ENCODE results near the gene CTSA.
"Not testable (repeated sequence)": the region's sequence is repeated elsewhere in the genome, so short reads cannot be mapped to it uniquely, and the experiment has no call there.

Gene CTSA

DNA sequence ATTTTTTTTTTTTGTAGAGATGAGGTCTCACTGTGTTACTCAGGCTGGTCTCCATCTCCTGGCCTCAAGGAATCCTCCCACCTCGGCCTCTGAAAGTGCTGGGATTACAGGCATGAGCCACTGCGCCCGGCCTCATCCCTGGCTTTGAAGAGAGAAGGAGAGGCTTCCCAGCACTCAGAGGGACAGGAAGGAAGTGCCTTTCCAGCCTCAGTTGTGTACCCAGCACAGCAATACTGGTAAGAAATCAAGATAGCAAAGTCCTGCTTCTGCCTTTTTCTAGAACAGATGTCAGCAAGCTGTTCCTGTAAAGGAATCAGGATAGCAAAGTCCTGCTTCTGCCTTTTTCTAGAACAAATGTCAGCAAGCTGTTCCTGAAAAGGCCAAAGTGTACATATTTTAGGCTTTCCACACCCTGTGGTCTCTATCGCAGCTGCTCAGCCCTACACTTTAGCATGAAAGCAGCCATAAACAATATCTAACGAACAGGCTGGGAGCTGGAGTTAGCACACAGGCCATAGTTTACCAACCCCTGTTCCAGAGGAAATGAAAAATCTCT lies 27.1 kb downstream of the CTSA start:
- DNase-seq (ENCODE audit: low read depth in 2 of 2), result no peak

DNA sequence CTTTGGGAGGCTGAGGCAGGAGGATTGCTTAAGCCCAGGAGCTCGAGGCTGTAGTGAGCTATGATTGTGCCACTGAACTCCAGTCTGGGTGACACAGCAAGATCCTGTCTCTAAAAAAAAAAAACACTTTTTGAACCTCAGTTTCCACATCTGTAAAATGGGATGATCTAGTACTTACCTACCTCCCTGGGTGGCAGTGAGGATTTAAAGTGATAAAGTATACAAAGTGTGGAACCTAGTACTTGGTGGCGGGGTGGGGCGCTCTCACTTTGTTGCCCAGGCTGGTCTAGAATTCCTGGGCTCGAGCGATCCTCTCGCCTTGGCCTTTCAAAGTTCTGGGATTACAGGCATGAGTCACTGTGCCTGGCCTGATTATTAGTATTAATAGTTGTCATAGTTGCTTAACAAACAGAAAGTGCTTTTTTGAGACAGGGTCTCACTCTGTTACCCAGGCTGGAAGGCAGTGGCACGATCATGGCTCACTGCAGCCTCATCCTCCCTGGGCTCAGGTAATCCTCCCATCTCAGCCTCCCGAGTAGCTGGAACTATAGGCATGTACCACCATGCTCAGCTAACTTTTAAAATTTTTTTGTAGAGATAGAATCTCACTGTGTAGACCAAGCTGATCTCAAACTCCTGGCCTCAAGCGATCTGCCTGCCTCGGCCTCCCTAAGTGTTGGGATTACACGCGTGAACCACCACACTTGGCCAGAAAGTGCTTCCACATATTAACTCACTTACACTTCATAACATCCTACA lies 27.8 kb downstream of the CTSA start:
- no peak for DNase-seq (ENCODE audit: low read depth in 2 of 2)

DNA sequence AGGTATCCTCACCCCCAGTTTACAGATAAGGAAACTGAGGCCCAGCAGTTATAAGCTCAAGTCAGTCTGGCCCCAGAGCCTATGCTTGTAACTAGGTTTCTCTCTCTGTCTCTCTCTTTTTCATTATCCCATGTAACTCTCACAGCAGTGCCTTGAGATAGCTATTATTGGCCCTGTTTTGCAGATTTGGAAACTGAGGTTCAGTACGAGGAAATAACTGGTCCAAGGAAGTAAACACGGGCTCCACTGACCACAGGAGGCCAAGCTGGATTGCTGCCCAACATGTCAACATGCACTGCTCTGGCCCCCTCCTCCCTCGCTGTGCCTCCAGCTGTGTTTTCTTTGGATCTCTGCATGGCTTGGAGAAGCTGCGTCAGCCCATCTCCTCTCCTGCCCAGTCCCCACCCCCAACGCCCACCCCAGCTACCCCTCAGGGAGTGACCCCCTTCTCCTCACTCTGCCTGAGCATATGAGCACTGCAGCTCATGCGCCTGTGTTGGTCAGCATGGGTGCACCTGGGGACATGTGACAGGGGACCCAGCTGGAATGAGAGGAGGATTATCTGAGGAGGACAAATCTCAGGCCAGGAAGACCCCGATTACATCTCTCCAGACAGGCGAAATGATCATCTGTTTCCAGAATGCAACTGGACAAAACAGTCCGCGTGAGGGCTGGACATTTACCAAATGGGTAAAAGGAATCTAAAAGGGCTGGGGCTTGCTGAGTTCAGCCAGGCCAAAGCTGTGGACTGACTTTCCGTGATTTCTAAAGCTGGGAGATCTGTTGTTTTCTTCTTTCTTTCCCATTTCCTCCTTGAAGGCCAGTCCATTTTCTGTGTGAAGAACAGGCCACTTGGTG lies 28.6 kb downstream of the CTSA start:
- DNase-seq (ENCODE audit: low read depth in 2 of 2), result no peak

DNA sequence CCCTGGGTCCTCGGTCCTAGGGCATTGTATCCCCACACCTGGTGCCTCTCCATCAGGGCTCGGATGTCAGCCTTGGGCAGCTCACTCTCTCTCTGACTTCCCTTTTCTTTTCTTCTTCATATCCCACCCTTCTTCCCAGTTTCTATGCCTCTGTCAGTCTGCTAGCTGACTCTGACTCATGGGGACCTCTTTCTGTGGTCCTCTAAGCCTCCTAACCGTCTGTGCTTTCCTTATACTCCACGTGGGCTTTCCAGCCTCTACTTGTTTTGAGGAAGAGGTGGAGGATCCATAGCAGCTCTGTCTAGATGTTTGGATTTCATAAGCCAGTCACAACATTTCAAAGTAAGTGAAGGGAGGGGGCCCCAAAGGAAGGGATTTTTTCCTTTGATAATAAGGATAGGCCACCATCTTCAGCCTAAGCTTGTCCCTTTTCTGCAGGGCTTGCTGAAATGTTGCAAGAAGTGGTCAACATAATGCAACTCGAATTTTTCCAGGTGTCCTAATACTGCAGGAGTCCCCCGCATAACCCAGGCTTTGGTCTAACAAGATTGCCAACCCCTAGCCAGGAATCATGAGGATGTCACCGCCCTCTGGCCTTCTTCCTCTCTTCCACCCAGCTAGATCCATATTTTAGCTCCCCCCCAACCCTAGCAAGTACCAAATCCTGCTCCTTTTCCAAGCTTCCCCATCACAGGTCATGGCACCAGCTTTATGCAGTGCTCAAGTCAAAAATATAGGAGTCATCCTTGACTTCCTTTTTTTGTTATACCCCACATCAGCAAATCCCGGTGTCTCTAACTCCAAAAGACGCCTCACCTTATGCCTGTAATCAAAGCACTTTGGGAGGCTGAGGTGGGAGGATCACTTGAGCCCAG lies 29.6 kb downstream of the CTSA start:
- no peak for DNase-seq (ENCODE audit: low read depth in 2 of 2)

DNA sequence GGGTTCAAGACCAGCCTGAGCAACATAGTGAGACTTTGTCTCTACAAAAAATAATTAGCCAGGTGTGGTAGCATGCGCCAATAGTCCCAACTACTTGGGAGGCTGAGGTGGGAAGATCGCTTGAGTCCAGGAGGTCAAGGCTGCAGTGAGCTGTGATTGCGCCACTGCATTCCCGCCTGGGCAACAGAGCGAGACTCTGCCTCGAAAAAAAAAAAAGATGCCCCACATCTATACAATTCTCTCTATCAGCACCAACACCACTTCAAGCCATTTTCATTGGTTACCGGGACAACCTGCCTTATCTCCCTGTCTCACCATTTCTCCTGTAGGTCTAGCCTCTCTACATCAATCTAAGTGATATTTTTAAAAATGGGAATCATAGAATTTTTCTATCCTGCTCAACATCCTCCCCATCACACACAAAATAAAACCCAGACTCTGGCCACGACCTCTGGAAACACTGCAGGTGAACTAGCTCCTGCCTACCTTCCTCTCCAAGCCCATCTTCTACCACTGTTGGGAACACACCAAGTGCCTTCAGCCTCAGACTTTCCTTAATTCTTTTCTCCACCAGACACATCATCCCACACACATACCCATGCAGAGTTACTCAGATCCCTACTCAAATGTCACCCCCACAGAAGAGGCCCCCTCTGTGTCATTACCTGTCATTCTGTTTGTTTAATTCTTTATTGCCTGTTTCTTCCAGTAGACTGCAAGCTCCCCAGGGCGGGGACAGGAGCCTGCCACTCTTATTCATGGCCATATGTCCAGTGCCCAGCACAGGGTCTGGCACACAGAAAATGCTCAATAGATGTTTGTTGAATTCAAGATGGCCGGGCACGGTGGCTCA lies 30.4 kb downstream of the CTSA start:
- no peak for DNase-seq (ENCODE audit: low read depth in 2 of 2)

DNA sequence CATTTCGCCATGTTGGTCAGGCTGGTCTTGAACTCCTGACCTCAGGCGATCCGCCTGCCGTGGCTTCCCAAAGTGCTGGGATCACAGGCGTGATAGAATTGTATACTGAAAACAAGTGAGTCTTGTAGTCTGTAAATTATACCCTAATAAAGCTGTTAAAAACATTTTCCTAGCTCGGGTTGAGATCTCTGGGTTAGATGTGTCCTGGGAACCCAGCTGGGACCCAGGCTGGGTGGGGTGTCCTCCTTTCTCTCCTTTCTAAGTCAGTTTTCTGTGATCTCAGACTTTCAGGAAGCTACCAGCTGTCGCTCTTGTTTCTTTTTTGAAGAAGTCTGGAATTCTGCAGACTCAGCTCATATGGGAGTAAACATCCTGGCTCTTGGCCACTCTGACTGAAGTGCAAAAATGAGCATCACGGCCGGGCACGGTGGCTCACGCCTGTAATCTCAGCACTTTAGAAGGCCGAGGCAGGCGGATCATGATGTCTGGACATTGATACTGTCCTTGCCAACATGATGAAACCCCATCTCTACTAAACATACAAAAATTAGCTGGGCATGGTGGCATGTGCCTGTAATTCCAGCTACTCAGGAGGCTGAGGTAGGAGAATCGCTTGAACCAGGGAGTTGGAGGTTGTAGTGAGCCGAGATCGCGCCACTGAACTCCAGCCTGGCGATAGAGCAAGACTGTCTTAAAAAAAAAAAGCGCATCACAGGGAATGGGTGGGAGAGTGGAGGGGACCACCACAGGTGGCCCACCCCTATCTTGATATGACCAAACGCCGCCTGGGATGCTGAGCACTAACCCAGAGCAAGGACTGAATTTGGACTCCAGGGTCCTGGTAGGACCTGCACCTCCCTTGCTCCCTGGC lies 33.5 kb downstream of the CTSA start:
- no peak for DNase-seq (ENCODE audit: low read depth in 2 of 2)

DNA sequence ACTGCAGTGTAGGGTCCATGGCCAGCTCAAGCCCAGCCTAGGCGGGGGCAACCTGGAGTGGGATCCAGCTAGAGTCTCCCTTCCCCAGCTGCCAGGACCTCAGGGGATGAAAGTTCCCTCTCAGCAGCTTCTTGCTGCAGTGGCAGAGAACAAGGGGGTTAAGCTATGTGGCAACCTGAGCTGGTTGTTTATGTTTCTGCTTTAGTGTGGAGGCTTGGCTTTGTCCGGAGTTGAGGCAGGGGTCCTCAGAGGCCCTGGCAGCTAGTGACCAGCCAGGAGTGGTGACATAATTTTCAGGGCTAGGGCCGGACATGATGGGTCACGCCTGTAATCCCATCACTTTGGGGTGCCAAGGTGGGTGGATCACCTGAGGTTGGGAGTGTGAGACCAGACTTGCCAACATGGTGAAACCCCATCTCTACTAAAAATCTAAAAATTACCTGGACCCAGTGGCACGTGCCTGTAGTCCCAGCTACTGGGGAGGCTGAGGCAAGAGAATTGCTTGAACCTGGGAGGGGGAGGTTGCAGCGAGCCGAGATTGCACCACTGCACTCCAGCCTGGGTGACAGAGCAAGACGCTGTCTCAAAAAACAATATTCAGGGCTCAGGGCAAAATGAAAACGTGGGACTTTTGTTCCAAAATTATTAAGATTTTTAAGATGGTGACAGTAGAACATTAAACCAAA lies 34.8 kb downstream of the CTSA start:
- DNase-seq (ENCODE audit: low read depth in 2 of 2), result no peak

DNA sequence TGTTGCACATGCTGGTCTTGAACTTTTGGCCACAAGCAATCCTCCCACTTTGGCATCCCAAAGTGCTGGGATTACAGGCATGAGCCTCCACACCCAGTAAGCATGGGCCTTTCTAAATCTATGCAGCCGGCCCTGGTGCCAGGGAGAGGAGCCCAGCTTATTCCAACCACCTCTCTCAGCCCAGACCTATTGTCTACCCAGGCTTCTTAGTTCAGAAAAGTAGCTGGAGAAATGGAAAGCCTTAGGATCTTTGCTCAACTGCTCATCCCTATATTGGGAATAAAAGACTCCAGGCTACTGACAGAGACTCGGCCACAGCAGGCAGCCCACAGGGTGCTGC lies 35.6 kb downstream of the CTSA start:
- no peak for DNase-seq (ENCODE audit: low read depth in 2 of 2)

DNA sequence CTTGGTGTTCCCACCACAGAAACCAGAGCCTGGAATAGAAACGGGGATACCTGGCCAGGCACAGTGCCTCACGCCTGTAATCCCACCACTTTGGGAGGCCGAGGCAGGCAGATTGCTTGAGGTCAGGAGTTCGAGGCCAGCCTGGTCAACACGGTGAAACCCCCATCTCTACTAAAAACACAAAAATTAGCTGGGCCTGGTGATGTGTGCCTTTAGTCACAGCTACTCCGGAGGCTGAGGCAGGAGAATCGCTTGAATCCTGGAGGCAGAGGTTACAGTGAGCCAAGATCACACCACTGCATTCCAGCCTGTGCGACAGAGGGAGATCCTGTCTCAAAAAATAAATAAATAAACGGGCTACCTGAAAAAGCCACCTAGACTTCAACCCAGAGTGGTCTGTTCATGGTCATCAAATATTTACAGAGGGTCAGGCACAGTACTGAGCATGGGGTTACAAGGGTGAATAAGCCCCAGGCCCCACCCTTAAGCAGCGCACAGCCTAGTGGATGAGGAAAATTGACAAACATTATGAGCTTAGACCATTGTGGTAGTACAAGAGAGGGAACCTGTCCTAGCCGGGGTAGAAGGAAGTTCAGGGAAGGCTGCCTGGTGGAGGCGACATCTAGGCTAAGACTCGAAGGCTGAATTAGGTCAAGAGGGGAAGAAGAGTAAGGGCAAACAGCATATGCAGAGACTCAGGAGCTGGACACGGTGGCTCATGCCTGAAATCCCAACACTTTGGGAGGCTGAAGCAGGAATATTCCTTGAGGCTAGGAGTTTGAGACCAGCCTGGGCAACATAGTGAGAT lies 36.1 kb downstream of the CTSA start:
- DNase-seq (ENCODE audit: low read depth in 2 of 2), result no peak

DNA sequence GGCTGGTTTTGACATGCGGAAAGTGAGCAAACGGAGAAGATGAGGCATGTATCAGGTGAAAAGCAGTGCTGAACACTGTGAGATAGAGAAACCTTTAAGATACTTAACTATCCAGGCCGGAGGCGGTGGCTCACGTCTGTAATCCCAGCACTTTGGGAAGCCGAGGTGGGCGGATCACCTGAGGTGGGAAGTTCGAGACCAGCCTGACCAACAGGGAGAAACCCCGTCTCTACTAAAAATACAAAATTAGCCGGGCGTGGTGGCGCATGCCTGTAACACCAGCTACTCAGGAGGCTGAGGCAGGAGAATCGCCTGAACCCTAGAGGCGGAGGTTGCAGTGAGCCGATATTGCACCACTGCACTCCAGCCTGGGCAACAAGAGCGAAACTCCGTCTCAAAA lies 40.5 kb downstream of the CTSA start:
- DNase-seq (ENCODE audit: low read depth in 2 of 2), result not testable (repeated sequence)

DNA sequence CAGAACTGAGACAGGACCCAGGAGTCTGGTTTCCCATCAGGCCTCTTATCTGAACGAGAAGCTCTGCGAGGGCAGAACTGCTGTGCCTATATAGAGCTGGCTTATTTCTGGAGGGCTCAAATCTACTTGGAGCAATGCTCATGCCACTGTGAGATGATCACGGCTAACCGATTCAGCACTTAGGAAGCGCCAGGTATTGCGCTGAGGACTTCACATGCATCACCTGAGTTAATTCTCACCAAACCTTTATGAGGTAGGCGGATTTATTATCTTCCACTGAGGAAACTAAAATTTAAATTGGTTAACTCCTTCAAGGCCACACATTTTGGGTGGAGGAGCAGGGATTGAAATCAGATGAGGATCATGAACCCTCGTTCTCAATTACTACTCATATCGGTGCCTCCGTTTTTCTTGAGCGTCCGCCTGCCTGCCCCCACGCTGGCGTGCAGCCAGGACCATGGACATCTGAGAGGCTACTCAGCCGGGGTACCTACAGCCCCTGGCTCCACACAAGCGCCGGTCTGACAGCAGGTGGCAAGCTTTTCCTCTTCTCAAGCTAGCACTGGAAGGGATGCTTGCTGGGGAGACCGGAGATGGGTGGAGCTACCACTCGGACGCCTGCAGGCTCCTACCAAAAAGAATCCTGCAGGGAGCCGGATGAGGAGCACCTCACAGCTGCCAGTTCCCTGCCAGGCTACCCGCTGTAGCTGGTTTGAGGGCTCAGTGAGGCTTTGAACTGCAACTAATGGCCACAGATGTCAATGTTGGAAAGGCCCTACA lies 42.3 kb downstream of the CTSA start:
- peak; percentile 39 to 52 for DNase-seq (ENCODE audit: low read depth in 2 of 2)

DNA sequence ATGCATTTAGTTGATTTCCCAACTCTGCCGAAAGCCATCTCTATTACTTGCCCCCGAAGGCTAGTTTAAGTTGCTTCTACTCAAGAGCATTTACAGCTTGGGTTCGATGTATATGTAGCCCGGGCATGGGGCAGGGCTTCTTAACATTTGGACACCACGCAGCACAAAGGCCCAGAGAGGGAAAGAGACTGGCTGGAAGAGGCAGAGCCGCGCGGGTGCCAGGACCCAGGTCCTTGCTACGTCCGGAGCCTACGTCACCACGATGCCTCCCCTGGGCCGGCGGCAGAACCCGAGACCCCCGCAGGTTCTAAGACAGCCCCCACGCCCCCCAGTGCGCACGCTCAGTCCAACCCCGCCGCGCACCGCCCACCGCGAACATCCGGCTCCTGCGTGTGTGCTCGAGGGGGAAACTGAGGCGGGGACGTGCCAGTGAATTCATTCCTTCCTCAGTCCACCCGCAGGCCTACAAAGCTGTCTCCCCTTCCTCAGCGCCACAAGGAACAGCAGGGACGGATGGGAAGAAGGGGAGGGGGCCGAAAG lies 43.0 kb downstream of the CTSA start:
- peak in 1 of 2 donors; percentile 36 for DNase-seq (ENCODE audit: low read depth in 2 of 2)

DNA sequence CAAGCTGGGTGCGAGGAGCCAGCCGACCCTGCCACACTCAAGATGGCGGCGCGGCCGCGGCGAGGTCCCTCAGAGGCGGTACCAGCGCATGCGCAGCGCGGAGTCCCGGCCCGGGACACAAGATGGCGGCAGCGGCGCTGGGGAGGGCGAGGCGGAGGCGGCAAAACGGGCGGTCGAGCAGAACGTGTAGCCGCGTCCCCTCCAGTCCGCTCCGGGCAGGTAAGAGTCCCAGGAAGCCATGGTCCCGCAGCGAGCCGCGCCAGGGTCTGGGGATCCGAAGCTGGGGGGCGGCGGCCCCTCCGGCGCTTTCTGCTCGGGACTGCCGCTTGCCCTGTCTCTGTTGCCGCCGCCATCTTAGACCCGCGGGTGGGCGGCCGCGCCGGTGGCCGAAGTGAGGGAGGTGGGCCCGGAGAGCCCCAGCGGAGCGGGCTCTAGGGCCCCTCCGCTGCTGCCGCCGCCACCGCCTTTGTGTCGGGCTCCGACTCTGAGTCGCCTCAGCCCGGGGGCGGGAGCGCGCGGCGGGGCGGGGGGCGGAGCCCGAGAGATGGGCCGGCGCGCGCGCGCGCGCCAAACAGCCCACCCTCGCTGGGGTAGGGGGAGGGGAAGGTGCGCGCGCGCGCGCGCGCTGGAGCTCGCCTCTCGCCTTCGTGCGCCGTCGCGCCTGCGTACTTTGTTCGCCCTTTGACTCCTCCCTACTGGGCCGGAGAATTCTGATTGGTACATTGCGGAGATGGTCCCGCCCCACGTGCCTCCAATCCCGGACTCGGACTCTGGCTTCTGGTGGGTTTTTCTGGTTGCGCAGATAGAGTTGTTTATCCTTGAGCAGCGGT lies 43.7 kb downstream of the CTSA start, which contains the start of gene PCIF1:
Gene PCIF1 (plus strand): TSS at position 98 of the 830 bp plus-strand sequence. CDS start 4,317 bp downstream, outside the sequence.
- peak; percentile 98 to 99 for DNase-seq (ENCODE audit: low read depth in 2 of 2)

DNA sequence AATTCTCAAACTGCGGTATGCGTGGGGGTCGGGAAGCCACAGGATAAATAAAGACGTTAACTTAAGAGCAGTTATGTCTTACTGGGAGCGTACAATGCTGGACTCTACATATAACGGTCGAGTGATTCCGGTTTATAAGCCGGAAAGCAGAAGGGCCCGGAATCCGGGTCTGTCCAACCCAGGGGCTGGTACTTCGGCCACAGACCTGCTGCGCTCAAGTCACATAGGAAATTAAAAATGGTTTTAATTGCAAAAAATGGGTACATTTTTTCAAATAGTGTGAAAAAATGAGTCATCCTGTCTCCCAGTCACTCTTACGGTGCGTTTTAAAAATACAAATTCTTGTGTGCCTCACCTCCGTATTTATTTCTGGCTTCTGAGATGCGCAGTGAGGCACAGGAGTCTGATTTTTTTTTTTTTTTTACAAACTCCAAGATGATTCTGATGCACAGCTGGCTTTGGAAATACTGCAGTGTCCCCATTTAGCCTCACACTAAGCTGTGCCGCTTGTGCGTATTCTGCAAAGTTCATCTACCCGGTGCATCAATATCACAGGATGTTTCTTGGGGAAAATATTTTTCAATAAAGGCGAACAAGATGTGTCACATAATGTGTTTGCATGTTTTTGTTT lies 44.4 kb downstream of the CTSA start:
- no peak for DNase-seq (ENCODE audit: low read depth in 2 of 2)

DNA sequence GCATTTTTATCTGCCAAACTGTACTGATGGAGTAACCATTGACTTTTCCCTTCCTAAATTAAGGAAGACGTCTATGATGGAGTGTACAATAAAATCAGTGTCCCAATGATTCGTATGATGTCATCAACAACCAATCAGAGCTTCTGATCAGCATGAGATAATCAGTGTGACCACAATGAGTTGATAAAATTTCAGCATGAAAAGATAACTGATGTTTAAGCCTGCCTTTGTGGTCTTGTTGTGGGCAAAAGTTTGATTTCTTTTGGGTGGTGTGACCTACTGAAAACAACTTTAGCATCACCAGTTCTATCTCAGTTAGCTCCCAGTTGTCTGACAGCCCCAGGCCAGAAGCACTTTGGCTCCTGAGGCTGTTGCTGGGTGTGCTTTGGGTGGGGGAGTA lies 46.6 kb downstream of the CTSA start:
- DNase-seq (ENCODE audit: low read depth in 2 of 2), result no peak

All from activated CD4-positive, alpha-beta T cell treated with anti-CD3 and anti-CD28 coated beads for 24 hours (primary cell).